Renal cortex interstitium (tissue), 11 donors: ENCODE measurements around the gene COG7. TPM values are rescaled to one million over a fixed set of nuclear protein-coding genes. Genes with fewer than 3 reads are reported as not detected.
A peak's percentile ranks its signal among the peaks of the same experiment; 100 is the strongest.
"Not testable (repeated sequence)": the region's sequence is repeated elsewhere in the genome, so short reads cannot be mapped to it uniquely, and the experiment has no call there.

Source experiments
- DNase-seq, 11 donors: peaks; one replicate each; pipeline ENCODE4 v3.0.0-alpha.2; 2013; ENCODE audit warnings: low read depth in 9 of 11, low spot score in 4 of 11; ENCODE audit errors: extremely low read depth in 1 of 11
- polyA plus RNA-seq, 3 donors: library from polyadenylated mRNA; unstranded; fragments of 120-200 nt; gene quantifications; one replicate each; pipeline ENCODE4 v1.2.1, GENCODE V29; 2013; ENCODE audit not compliant: insufficient read length in 3 of 3

The COG7 gene
- polyA plus RNA-seq, 3 donors = 23.7 to 42.1 (median 26.2) TPM

- not testable (repeated sequence) for DNase-seq
These were observed 30.5 kb upstream of the COG7 start for GRCh38 chr16:23483492-23483891.

- DNase-seq = no peak
These were observed 29.8 kb upstream of the COG7 start for GRCh38 chr16:23482778-23483177.

GRCh38 chr16:23480257-23480656 lies 27.3 kb upstream of the COG7 start:
- no peak for DNase-seq

GRCh38 chr16:23479138-23479537 lies 26.1 kb upstream of the COG7 start:
- DNase-seq = no peak

- DNase-seq = no peak
These were observed 25.6 kb upstream of the COG7 start for GRCh38 chr16:23478566-23478965.

- DNase-seq = no peak
These were observed 23.3 kb upstream of the COG7 start for GRCh38 chr16:23476289-23476688.

- no peak for DNase-seq
These were observed 16.8 kb upstream of the COG7 start for GRCh38 chr16:23469814-23470213.

GRCh38 chr16:23466162-23466885 lies 13.3 kb upstream of the COG7 start:
- DNase-seq = no peak

GRCh38 chr16:23465179-23465578 lies 12.2 kb upstream of the COG7 start:
- no peak for DNase-seq

- no peak for DNase-seq
These were observed 11.2 kb upstream of the COG7 start for GRCh38 chr16:23464196-23464595.

GRCh38 chr16:23462994-23463393 lies 10.0 kb upstream of the COG7 start:
- not testable (repeated sequence) for DNase-seq

GRCh38 chr16:23453338-23454052 lies 506 bp upstream of the COG7 start:
- no peak for DNase-seq

GRCh38 chr16:23452221-23452571 lies 793 bp downstream of the COG7 start:
- DNase-seq = no peak

- DNase-seq = no peak
These were observed 4.6 kb downstream of the COG7 start for GRCh38 chr16:23448392-23448791.

- DNase-seq = not testable (repeated sequence)
These were observed 15.4 kb downstream of the COG7 start for GRCh38 chr16:23437542-23437941.

GRCh38 chr16:23436951-23437350 lies 16.0 kb downstream of the COG7 start:
- DNase-seq = no peak

- DNase-seq = peak in 2 of 11 donors; percentile 10 to 24
These were observed 17.5 kb downstream of the COG7 start for GRCh38 chr16:23435500-23435899.

GRCh38 chr16:23434380-23434779 lies 18.6 kb downstream of the COG7 start:
- DNase-seq = peak in 10 of 11 donors; percentile 42 to 66 (median 57)

GRCh38 chr16:23433261-23433920 lies 19.6 kb downstream of the COG7 start:
- no peak for DNase-seq
